Amygdala (tissue), 56 donors: ENCODE results near the gene TWNK.

Source experiments
- DNase-seq, 56 donors: peaks; one replicate each; lab custom pipeline; 2025; lab: John Stamatoyannopoulos, UW

The TWNK gene

DNA sequence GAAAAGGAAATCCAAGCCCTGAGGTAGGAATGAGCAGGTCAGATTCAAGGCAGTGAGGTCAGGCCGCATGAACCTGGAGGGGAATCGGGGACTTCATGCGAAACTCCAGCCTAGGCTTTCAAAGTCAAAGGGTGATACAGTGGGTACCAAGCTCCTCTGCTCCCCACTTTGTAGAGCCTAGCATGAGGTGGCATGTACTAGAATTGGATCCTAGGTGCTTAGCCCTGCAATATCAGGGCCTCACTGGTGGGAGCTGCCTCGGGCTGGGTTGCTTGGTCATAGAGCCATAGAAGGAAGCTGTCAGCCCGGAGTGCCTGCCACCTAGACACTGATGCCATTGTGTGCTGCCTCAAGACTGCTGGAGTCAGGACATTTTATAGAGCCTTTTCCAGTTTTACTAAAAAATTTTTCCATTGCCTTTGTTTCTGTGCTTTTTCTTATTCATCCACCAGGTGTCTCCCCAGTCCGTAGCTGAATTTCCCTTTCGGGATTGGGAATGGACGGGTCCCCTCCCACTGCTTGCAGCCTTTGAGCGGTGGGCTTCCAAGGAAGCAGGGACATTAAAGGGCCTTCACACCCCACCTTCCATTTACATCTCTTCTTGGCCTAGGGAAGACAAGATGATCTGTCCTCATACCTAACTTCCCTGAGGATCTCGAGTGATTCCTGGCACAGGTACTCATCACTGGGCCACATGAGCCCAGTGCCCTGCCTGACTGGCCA, 6.8 kb downstream of the TWNK start:
- peak in 27 of 56 donors; percentile 11 to 69 (median 42) for DNase-seq

DNA sequence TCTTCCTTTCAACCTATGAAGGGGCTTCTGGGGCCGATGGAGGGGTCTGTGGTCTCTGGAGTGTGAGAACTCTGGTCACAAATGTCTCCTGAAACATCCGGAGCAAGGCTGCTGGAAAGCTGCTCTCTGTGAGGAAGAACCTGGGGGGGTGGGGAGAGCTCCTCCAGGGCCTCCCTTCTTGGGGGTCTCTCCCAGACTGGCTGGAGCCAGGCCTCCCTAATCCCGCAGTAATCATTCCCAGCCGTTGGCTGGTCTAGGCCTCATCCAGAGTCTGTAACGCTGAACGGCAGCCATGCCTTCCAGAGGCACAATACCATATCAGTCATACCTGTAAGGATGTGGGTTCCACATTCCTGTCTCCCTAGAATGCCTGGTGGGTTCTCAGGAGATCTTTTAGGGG, 7.8 kb downstream of the TWNK start:
- no peak for DNase-seq

DNA sequence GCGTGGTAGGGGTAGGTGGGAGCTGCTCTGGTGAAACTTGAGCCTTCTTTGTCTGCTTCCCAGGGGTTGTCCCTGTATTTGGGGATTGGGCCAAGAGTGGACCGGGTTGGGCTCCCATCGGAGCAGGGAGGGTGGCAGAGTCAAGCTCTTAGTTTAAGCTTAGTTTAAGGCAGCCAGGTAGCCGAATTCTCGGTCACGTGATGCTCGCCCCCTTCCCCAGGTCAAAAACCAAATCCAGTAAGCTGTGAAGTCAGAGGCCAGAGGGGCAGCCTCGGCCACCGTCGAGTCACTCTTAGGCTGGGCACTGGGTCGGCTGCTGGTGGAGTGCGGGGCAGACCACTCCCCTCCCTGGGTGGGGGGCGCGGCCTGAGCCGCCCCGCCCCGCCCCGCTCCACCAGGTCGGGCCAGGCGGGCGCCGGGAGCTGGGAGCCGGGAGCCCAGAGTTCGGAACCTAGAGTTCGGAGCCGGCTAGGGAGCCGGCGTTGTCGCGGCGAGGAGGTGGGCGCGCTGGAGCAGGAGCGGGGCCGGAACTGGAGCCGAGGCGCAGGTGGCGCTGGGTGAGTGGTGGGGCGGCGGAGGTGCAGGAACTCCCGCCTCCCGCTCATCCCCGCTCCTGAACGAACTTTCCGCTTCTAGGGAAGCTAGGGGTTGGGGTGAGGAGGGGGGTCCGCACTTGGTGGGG, 9.5 kb downstream of the TWNK start:
- DNase-seq = peak in 3 of 56 donors; percentile 19 to 54 (median 51)

DNA sequence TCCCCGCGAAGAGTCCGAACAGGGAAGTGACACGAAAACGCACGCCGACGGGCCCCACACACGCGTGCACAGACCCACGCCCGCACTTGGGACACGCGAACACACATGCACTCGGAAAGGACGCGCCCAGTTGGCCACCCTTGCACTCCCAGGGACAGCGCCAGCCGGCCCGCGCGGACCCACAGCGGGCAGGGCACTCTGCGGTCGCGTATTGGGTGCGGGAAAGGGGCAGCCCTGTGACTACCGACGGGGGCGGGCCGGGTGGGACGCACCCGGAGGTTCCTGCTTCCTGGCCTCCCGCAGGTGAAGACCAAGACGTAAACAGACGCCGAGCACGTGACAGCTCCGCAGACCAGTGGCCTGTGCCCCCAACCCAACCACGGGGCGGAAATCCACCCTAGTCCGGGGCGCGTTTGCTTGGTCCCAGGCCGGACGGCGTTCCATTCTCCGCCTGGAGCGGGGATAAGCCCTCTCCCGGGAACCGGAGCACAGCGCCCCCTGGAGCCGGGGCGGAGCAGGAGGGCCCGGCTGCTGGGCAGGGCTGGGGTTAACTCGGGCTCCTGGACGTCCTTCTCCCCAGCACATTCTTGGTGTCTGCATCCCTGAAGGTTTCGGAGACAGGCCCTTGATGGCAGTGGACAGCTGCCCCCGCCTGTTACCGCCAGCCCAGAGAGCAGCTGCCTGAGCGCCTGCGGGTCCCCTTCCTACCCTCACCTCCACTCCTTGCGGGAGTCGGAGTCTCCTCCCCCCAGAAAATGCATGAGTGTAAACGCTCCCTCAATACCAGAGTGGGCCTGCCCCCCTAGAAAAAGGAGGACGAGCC, 10.2 kb downstream of the TWNK start:
- peak in 40 of 56 donors; percentile 37 to 89 (median 72) for DNase-seq

DNA sequence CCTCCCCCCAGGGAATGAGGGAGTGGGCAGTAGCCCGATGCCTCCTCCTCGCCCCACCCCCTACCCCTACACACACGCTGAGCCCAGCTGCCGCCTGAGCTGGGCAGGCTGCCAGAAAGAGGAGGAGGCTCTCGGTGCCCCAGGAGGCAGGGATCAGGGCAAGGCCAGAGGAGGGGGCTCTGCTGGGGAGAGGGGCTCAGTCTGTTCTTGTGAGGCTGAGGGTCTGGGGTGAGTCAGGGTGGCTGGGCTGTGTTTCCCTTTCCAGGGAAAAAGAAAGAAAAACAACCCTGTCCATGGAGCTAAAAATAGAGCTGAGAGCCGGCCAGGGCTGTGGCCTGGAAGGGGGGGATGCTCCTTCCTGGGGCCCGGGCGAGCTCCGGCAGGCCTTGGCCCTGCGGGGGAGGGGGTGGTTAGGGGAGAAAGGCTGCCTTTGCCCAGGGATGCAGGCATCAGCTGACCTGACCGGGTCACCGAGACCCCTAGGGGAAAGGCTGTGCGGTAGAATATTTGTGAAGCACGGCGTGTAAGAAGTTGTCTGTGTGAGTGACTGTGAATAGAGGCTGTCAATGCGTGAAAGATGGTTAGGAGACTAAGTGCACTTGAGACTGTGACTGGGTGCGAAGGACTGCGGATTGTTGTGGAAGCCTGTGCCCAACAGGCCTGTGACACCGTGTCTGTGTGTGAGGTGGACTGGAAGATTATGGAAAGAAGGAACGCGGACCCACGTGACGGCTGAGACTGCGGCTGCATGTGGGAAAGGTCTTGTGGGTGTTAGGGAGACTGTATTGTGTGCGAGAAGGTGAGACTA, 11.0 kb downstream of the TWNK start:
- peak; percentile 62 to 93 (median 85) for DNase-seq

- peak in 51 of 56 donors; percentile 44 to 90 (median 75) for DNase-seq
These were observed 11.8 kb downstream of the TWNK start for GRCh38 chr10:100998991-100999741.

DNA sequence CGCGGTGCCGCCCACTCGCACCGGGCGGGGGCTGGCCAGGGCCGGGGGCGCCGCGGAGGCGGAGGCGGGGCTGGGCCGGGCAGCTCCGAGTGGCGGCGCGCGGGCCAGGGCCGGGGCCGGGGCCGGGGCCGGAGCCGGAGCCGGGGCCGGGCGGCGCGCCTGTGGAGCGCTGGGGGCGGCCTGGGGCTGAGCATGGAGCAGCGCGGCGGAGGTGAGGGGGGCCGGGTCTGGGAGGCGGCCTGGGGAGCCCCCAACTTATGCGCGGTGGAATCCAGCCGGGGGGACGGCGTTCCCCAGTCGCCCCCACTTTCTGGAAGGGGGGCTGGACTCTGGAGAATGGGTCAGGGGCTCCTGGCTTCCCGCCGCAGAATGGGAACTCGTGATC, 12.4 kb downstream of the TWNK start, which contains the start of gene LZTS2:
LZTS2 (plus strand) TSS at position 67 of the 385 bp plus-strand sequence. CDS start 2,731 bp downstream, outside the sequence.
- peak in 8 of 56 donors; percentile 56 to 79 (median 63) for DNase-seq

- DNase-seq = peak in 20 of 56 donors; percentile 22 to 70 (median 49)
These were observed 13.0 kb downstream of the TWNK start for GRCh38 chr10:101000127-101000914.

DNA sequence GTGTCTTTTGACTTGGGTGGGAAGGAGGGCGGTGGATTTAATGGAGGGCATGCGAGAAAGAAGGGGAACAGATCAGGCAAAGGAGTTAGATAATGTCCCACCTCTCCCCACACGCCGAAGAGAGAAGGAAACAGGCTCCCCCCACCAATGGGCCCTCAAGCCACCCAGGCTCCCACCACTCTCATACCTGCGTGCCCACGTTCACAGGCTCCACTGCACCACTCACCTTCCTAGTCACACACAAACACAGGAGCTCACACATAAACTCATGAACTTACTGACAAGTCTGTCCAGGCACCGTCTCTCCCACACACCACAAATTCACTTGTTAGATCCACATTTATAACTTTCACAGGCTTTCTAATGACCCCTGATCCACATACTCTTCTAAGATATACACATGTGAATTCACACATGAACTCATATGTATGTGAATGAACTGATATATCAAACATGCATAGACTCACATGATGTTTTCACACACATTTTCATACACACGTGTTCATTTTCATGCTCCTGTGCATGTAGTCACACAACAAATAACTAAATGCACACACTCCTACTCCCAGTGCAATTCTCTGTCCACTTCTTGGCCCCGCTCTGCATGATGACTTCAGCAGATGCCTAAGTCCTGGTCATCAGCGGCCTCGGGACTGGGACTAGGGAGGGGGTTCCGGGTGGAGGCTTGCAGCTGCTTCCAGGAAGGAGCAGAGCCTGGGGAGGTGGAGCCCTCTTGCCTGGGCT, 13.7 kb downstream of the TWNK start:
- peak in 48 of 56 donors; percentile 11 to 85 (median 61) for DNase-seq

GRCh38 chr10:101001659-101002035, 14.3 kb downstream of the TWNK start:
- DNase-seq = peak in 1 of 56 donors; percentile 15

GRCh38 chr10:101002456-101002855, 15.1 kb downstream of the TWNK start:
- DNase-seq = no peak

- no peak for DNase-seq
These were observed 16.4 kb downstream of the TWNK start for GRCh38 chr10:101003639-101004206.

GRCh38 chr10:101005361-101005760, 18.0 kb downstream of the TWNK start:
- no peak for DNase-seq

- no peak for DNase-seq
These were observed 18.7 kb downstream of the TWNK start for GRCh38 chr10:101005869-101006567.

DNA sequence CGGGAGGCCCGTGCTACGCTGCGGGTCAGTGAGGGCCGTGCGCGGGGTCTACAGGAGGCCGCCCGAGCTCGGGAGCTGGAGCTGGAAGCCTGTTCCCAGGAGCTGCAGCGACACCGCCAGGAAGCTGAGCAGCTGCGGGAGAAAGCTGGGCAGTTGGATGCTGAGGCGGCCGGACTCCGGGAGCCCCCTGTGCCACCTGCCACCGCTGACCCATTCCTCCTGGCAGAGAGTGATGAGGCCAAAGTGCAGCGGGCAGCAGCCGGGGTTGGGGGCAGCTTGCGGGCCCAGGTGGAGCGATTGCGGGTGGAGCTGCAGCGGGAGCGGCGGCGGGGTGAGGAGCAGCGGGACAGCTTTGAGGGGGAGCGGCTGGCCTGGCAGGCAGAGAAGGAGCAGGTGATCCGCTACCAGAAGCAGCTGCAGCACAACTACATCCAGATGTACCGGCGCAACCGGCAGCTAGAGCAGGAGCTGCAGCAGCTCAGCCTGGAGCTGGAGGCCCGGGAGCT, 19.3 kb downstream of the TWNK start:
- DNase-seq = peak in 15 of 56 donors; percentile 23 to 60 (median 44)

- DNase-seq = peak in 13 of 56 donors; percentile 31 to 66 (median 43)
These were observed 19.9 kb downstream of the TWNK start for GRCh38 chr10:101007099-101007711.
